Measurements from ENCODE around the gene RWDD3.

RWDD3 gene

GRCh38 chr1:95230256-95230655, 3.8 kb upstream of the RWDD3 start:
- DNase-seq (ENCODE audit: low spot score): no peak

GRCh38 chr1:95230768-95231191, 3.2 kb upstream of the RWDD3 start:
- DNase-seq (ENCODE audit: low spot score): no peak

- DNase-seq (ENCODE audit: low spot score): no peak
These were observed 1.2 kb upstream of the RWDD3 start for GRCh38 chr1:95232646-95233318.

GRCh38 chr1:95233319-95233736, 682 bp upstream of the RWDD3 start:
- peak; percentile 13 for DNase-seq (ENCODE audit: low spot score)

- DNase-seq (ENCODE audit: low spot score): no peak
These were observed 3.0 kb downstream of the RWDD3 start for GRCh38 chr1:95236784-95237575.

GRCh38 chr1:95237981-95238703, 4.1 kb downstream of the RWDD3 start:
- DNase-seq (ENCODE audit: low spot score): no peak

- DNase-seq (ENCODE audit: low spot score): no peak
These were observed 11.0 kb downstream of the RWDD3 start for GRCh38 chr1:95245029-95245428.

GRCh38 chr1:95246511-95246910, 12.5 kb downstream of the RWDD3 start:
- DNase-seq (ENCODE audit: low spot score): no peak

- DNase-seq (ENCODE audit: low spot score): no peak
These were observed 13.6 kb downstream of the RWDD3 start for GRCh38 chr1:95247607-95248006.

GRCh38 chr1:95249916-95250315, 15.9 kb downstream of the RWDD3 start:
- no peak for DNase-seq (ENCODE audit: low spot score)

- DNase-seq (ENCODE audit: low spot score): no peak
These were observed 18.4 kb downstream of the RWDD3 start for GRCh38 chr1:95252422-95252821.

- no peak for DNase-seq (ENCODE audit: low spot score)
These were observed 20.9 kb downstream of the RWDD3 start for GRCh38 chr1:95254959-95255358.

- no peak for DNase-seq (ENCODE audit: low spot score)
These were observed 21.8 kb downstream of the RWDD3 start for GRCh38 chr1:95255826-95256225.

GRCh38 chr1:95257758-95258157, 23.7 kb downstream of the RWDD3 start:
- DNase-seq (ENCODE audit: low spot score): no peak

GRCh38 chr1:95259245-95259644, 25.2 kb downstream of the RWDD3 start:
- no peak for DNase-seq (ENCODE audit: low spot score)

GRCh38 chr1:95262913-95263312, 28.9 kb downstream of the RWDD3 start:
- no peak for DNase-seq (ENCODE audit: low spot score)

- DNase-seq (ENCODE audit: low spot score): no peak
These were observed 29.4 kb downstream of the RWDD3 start for GRCh38 chr1:95263450-95263849.

GRCh38 chr1:95265106-95265505, 31.1 kb downstream of the RWDD3 start:
- DNase-seq (ENCODE audit: low spot score): no peak

GRCh38 chr1:95276429-95276828, 42.4 kb downstream of the RWDD3 start:
- no peak for DNase-seq (ENCODE audit: low spot score)

GRCh38 chr1:95278173-95279006, 44.4 kb downstream of the RWDD3 start:
- no peak for DNase-seq (ENCODE audit: low spot score)

GRCh38 chr1:95281781-95282517, 47.9 kb downstream of the RWDD3 start:
- no peak for DNase-seq (ENCODE audit: low spot score)

Measured in D341Med (cell line).